ENCODE data around the gene ZBTB20.

GRCh38 chr3:114558271-114558670, 588.8 kb downstream of the ZBTB20 start:
- TF ChIP-seq CTCF (IDR thresholded peaks at IDR 0.05; ENCODE audit: insufficient read depth, low read length) (no peak), REST (IDR thresholded peaks at IDR 0.05; ENCODE audit: insufficient replicate concordance, low read depth) (no peak), POLR2AphosphoS5 (IDR thresholded peaks at IDR 0.05; ENCODE audit: low read depth) (no peak), GABPA (IDR thresholded peaks at IDR 0.05; ENCODE audit: low read depth) (no peak)
